GM12864 (cell line): ENCODE data around the gene ZNF629.

ENCODE experiments used
- DNase-seq: peaks from one replicate; pipeline ENCODE4 v3.0.0-alpha.2; 2011; ENCODE audit warnings: low read depth
- H3K4me3 ChIP-seq: 2 replicates; pipeline ENCODE4 v1.5.1; 2011; ENCODE audit warnings: mild to moderate bottlenecking, low read depth, low read length, control low read depth
- CTCF ChIP-seq: IDR thresholded peaks from 2 replicates; pipeline ENCODE4 v1.5.1; 2011; ENCODE audit warnings: low read depth, mild to moderate bottlenecking, moderate library complexity, low read length, control low read depth, inconsistent platforms; ENCODE audit errors: missing control alignments

The ZNF629 gene

DNA sequence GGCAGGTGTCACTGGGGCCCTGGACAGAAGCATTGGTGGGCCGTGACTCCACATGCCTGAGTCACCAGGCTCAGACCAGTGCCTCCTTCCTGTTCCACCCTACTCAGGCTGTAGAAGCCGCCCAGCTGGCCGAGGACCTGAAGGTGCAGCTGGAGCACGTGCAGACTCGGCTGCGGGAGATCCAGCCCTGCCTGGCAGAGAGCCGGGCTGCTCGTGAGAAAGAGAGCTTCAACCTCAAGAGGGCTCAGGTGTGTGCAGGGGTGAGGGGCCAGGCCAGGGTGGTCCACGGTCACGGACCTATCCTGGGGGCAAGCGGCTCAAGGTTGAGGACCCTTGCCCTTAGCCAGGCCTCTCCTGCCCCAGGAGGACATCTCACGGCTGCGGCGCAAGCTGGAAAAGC, 15.3 kb downstream of the ZNF629 start:
- DNase-seq: no peak
- no peak overlapping the region for H3K4me3 ChIP-seq
- TF ChIP-seq CTCF: no peak

DNA sequence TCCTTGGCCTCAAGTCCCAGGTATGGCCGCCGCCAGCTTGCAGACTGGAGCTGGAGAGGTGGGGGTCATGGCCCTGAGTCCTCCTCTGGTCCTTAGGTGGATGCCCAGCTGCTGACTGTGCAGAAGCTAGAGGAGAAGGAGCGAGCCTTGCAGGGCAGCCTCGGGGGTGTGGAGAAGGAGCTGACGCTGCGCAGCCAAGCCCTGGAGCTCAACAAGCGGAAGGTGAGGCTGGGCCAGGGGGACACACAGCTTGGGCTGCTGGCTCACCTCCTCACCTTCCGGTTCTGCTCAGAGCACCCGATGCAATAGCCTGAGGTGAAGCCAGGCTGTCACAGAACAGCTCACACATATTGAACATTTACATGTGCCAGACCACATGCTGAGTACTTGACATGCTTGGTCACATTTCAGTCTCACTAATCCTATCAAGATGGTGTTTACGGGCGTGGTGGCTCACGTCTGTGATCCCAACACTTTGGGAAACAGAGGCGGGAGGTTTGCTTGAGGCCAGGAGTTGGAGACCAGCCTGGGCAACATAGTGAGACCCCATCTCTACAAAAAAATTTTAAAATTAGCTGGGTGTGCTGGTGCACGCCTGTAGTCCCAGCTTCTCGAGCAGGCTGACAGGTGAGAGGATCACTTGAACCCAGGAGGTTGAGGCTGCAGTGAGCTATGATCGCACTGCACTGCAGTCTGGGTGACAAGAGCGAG, 17.5 kb downstream of the ZNF629 start:
- no peak for DNase-seq
- no peak overlapping the region for H3K4me3 ChIP-seq
- TF ChIP-seq CTCF: no peak

DNA sequence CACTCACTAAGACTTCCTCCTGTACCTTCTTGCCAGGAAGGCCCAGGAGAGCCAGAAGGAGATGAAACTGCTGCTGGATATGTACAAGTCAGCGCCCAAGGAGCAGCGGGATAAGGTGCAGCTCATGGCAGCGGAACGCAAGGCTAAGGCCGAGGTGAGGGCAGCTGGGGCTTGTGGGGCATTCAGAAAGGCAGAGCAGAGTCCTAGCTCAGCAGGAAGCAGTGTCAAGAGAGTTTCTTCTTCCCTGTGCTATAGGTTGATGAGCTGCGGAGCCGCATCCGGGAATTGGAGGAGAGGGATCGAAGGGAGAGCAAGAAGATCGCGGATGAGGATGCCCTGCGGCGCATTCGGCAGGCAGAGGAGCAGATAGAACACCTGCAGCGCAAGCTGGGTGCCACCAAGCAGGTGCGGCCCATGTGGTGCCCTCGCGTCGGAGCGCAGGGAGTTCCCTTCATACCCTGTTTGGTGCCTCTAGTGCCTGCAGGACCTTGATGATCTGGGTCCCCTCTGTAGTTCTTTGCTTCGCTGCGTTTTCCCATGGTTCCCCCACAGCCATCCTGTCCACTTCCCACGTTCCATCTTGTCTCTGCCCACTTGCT, 18.3 kb downstream of the ZNF629 start:
- no peak for DNase-seq
- H3K4me3 ChIP-seq: no peak overlapping the region
- no peak for TF ChIP-seq CTCF

DNA sequence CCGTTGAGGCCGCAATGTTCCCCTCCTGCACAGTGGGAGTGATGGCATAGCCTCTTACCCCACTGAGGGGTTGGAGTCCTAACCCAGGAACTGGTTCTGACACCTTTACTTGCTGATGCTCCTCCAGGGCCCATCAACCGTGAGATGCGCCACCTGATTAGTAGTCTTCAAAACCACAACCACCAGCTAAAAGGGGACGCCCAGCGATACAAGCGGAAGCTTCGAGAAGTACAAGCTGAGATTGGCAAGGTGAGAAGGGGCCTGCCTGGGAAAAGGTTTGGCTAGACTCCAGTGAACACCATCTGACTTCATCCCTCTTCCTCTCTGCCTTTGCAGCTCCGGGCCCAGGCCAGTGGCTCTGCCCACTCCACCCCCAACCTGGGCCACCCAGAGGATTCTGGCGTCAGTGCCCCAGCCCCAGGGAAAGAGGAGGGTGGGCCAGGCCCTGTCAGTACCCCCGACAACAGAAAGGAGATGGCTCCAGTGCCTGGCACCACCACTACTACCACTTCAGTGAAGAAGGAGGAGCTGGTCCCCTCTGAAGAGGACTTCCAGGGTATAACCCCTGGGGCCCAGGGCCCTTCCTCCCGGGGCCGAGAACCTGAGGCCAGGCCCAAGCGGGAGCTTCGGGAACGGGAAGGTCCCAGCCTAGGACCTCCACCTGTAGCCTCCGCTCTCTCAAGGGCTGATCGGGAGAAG, 19.1 kb downstream of the ZNF629 start:
- DNase-seq: no peak
- no peak overlapping the region for H3K4me3 ChIP-seq
- TF ChIP-seq CTCF: no peak

- no peak for TF ChIP-seq CTCF
- no peak for DNase-seq
Observed at GRCh38 chr16:30766933-30767284, 20.1 kb downstream of the ZNF629 start.

DNA sequence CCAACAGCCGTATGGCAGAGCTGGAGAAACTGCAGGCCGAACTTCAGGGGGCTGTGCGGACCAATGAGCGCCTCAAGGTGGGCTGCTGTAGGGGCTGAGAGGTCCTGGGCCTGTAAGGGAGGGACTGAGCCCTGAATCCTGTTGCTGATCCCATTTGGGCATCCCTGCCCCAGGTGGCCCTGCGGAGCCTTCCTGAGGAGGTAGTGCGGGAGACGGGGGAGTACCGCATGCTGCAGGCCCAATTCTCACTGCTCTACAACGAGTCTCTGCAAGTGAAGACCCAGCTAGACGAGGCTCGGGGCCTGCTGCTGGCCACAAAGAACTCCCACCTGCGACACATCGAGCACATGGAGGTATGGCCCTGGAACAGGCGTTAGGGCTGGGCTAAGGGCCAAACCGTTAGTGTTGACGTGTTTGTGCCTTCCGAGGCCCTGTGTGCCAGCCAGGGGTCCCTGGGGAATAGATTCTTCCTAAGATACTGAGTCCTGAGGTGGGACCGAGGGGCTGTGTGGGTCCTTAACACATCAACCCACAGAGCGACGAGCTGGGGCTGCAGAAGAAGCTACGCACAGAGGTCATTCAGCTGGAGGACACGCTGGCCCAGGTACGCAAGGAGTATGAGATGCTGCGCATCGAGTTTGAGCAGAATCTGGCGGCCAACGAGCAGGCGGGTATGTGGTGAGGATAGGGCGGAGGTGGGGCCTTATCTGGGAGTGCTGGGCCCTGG, 20.6 kb downstream of the ZNF629 start:
- TF ChIP-seq CTCF: no peak
- no peak for DNase-seq
- H3K4me3 ChIP-seq: no peak overlapping the region

More at GRCh38 chr16:30766933-30767284, 20.1 kb downstream of the ZNF629 start:
- no peak overlapping the region for H3K4me3 ChIP-seq
